NT2/D1 (cell line): ENCODE data around the gene H2BK1.

Experiments used
- DNase-seq: peaks from one replicate; pipeline ENCODE4 v3.0.0-alpha.2; 2011; ENCODE audit warnings: low read depth, low spot score
- H3K27me3 ChIP-seq: 2 replicates; pipeline ENCODE4 v1.6.0; 2011; ENCODE audit warnings: mild to moderate bottlenecking; ENCODE audit not compliant: insufficient read length, insufficient read depth
- H3K36me3 ChIP-seq: 2 replicates; pipeline ENCODE4 v1.6.1; 2011; ENCODE audit warnings: mild to moderate bottlenecking, low read length, mixed read lengths; ENCODE audit not compliant: insufficient read depth, insufficient read length
- H3K4me1 ChIP-seq: 2 replicates; pipeline ENCODE4 v1.5.1; 2011; ENCODE audit not compliant: insufficient read depth, insufficient read length
- H3K4me3 ChIP-seq: 2 replicates; pipeline ENCODE4 v1.5.1; 2011; ENCODE audit warnings: low read depth; ENCODE audit not compliant: insufficient read length
- H3K9ac ChIP-seq: 2 replicates; pipeline ENCODE4 v1.6.0; 2011; ENCODE audit warnings: low read depth; ENCODE audit not compliant: insufficient read length
- H3K9me3 ChIP-seq: 2 replicates; pipeline ENCODE4 v1.5.1; 2011; ENCODE audit warnings: mild to moderate bottlenecking, low read length; ENCODE audit not compliant: insufficient read depth
- SUZ12 ChIP-seq: IDR thresholded peaks from 2 replicates; pipeline ENCODE4 v1.6.1; 2011; ENCODE audit not compliant: insufficient read length, insufficient read depth; ENCODE audit errors: extremely low read depth
- YY1 ChIP-seq: IDR thresholded peaks from 2 replicates; pipeline ENCODE4 v1.6.1; 2011; ENCODE audit not compliant: insufficient read length, insufficient read depth
- ZNF274 ChIP-seq: IDR thresholded peaks from 2 replicates; pipeline ENCODE4 v1.6.1; 2011; ENCODE audit warnings: mild to moderate bottlenecking, low read depth, low read length

Gene H2BK1

DNA sequence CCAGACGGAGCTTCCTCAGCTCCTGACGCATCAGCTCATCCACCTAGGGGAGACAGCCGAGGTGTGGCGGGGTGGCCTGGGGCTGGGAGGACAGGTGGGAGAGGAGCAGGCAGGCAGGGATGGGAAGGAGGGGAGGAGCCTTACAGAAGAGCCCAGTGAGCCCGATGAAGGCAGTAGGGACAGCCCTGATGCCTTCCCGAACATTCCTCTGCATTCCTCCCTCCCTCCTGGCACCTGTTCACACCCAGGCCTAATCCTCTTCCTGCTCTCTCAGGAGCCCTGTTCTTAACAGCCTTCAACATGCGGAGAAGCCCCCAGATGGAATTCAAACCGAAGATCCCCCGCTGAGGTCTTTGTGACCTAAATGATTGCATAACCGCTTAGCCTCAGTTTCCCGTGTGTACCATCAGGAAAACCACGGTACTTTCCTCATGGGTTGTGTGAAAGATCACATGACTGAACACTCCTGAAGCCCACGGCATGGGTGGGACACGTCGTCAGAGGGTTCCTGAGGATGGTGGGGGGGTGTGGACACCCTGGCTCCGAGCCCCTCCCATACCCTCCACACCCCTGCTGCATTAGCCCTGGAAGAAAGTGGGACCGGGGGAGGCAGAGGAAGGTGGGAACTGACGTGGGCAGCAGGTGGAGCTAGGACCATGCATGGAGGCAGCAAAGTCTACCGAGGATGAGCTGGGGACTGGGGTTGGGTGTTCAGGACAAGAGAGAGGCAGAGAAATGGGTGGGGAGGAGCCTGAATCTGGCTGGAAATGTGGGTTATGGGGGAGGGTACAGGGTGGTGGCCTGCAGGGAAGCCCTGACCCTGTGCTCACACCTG is 14.5 kb downstream of the H2BK1 start:
- no peak for DNase-seq
- H3K9me3 ChIP-seq, result no peaks in the 10 kb centered on the region
- TF ChIP-seq SUZ12 (no peak), ZNF274 (no peak), YY1 (no peak)
- no peak overlapping the region for H3K9ac ChIP-seq
- no peak overlapping the region for H3K4me3 ChIP-seq
- peaks cover 9% of the 10 kb centered on the region for H3K4me1 ChIP-seq
- no peaks in the 10 kb centered on the region for H3K36me3 ChIP-seq
- H3K27me3 ChIP-seq, result no peaks in the 10 kb centered on the region

- Histone ChIP-seq H3K9ac (no peak overlapping the region), H3K4me3 (no peak overlapping the region), H3K4me1 (peaks cover 3% of the 10 kb centered on the region), H3K36me3 (no peaks in the 10 kb centered on the region), H3K9me3 (no peaks in the 10 kb centered on the region), H3K27me3 (no peaks in the 10 kb centered on the region)
- no peak for DNase-seq
- TF ChIP-seq SUZ12 (no peak), ZNF274 (no peak), YY1 (no peak)
Observed at GRCh38 chr7:151194188-151194587, 16.1 kb downstream of the H2BK1 start.

DNA sequence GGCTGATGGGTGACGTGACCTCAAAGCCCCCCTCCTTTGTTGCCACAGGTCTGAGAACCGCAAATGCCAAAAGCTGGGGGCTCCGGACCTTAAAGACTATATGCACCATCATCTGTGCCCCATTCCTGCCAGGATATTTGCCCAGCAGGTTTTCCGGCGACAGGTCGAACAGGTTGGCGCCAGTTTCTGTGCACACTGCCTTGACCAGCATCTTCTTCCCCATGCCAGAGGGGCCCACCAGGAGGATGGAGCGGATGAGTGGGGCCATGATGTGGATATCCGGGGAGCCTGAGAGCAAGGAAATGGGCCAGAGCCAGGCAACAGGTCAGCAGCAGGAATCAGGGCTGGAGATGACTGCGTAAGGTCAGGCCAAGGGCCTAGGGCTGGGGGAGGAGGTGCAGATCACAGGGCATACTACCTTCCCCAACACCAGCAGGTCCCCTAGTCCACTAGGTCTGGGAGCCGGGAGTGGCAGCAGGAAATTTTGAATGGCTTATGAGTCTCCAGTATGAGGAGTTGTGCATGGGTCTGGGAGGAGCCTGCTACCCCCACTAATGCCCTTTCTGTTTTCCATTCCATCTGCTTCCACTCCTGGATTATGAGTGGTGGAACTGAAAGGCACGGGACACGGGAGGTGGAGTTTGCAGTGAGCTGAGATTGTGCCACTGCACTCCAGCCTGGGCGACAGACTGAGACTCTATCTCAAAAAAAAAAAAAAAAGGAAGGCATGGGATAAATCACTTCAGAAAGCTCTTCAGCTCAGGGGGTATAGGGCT is 16.9 kb downstream of the H2BK1 start:
- no peak for DNase-seq
- H3K36me3 ChIP-seq, result no peaks in the 10 kb centered on the region
- peaks cover 3% of the 10 kb centered on the region for H3K4me1 ChIP-seq
- H3K9ac ChIP-seq, result no peak overlapping the region
- H3K4me3 ChIP-seq, result no peak overlapping the region
- TF ChIP-seq YY1, result no peak
- TF ChIP-seq SUZ12, result no peak
- no peak for TF ChIP-seq ZNF274
- H3K9me3 ChIP-seq, result no peaks in the 10 kb centered on the region
- no peaks in the 10 kb centered on the region for H3K27me3 ChIP-seq

DNA sequence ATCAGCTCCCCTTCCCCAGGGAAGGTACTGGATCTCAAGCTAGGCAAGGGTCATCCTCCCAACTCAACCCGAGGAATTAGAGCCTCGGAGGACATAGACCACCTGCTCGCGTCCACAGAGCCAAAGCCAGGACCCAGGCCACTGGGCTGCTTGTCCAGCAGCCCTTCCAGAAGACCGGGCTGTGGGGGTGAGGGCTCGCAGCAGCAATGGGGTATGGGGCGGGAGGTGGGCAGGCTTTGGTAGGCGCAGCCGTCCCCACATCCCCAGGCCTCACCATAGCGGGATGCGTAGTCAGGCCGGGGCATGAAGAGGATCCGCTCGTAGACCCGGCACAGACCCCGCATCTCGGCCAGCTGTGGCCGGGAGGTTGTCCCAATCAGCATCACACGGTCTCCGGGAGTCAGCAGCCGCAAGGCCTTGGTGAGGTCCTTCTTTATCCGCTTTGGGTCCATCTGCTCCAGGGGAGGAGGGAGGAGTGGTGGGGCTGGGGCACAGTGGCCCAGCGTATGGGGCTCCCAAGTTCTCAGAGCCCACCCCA is 18.2 kb downstream of the H2BK1 start:
- no peak for TF ChIP-seq SUZ12
- no peak for TF ChIP-seq ZNF274
- TF ChIP-seq YY1, result no peak
- DNase-seq, result no peak
- H3K4me3 ChIP-seq, result no peak overlapping the region
- H3K27me3 ChIP-seq, result no peaks in the 10 kb centered on the region
- H3K9me3 ChIP-seq, result no peaks in the 10 kb centered on the region
- no peaks in the 10 kb centered on the region for H3K36me3 ChIP-seq
- peaks cover 3% of the 10 kb centered on the region for H3K4me1 ChIP-seq
- H3K9ac ChIP-seq, result no peak overlapping the region

DNA sequence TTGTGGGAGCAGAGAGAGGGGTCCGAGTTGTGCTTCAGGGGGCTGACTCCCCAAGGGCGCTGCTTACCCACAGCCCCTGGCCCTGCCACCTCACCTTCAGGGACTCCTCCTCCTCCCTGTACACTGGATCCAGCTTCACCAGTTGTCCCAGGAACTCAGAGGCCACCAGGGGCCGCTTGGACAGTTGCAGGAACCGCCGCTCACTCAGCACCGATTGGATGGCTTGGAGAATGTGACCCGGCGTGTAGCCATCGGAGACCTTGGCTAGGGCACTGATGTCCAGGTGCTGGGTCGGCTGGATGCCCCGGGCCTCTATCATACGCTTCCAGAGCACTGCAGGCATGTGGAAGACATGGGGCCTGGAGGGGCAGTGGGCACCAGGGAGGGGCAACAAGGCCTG is 18.7 kb downstream of the H2BK1 start:
- no peak overlapping the region for H3K9ac ChIP-seq
- H3K9me3 ChIP-seq, result no peaks in the 10 kb centered on the region
- H3K4me1 ChIP-seq, result peaks cover 3% of the 10 kb centered on the region
- H3K27me3 ChIP-seq, result no peaks in the 10 kb centered on the region
- no peak overlapping the region for H3K4me3 ChIP-seq
- TF ChIP-seq YY1, result no peak
- TF ChIP-seq ZNF274, result no peak
- TF ChIP-seq SUZ12, result no peak
- no peaks in the 10 kb centered on the region for H3K36me3 ChIP-seq
- no peak for DNase-seq

GRCh38 chr7:151189038-151189437 is 21.2 kb downstream of the H2BK1 start:
- H3K9me3 ChIP-seq, result no peaks in the 10 kb centered on the region
- peaks cover 2% of the 10 kb centered on the region for H3K4me1 ChIP-seq
- H3K4me3 ChIP-seq, result no peak overlapping the region
- TF ChIP-seq SUZ12, result no peak
- no peak for TF ChIP-seq YY1
- TF ChIP-seq ZNF274, result no peak
- no peaks in the 10 kb centered on the region for H3K27me3 ChIP-seq
- H3K9ac ChIP-seq, result no peak overlapping the region
- no peak for DNase-seq
- H3K36me3 ChIP-seq, result no peaks in the 10 kb centered on the region

GRCh38 chr7:151188252-151188542 is 22.1 kb downstream of the H2BK1 start:
- no peak overlapping the region for H3K4me3 ChIP-seq
- no peaks in the 10 kb centered on the region for H3K4me1 ChIP-seq
- no peaks in the 10 kb centered on the region for H3K27me3 ChIP-seq
- TF ChIP-seq ZNF274, result no peak
- no peak overlapping the region for H3K9ac ChIP-seq
- H3K9me3 ChIP-seq, result no peaks in the 10 kb centered on the region
- H3K36me3 ChIP-seq, result no peaks in the 10 kb centered on the region
- DNase-seq, result no peak
